ENCODE data around the gene TCF7L1.
"Not testable (repeated sequence)": the region's sequence is repeated elsewhere in the genome, so short reads cannot be mapped to it uniquely, and the experiment has no call there.

The TCF7L1 gene

GRCh38 chr2:85185431-85185940, 52.3 kb downstream of the TCF7L1 start:
- DNase-seq, result no peak

DNA sequence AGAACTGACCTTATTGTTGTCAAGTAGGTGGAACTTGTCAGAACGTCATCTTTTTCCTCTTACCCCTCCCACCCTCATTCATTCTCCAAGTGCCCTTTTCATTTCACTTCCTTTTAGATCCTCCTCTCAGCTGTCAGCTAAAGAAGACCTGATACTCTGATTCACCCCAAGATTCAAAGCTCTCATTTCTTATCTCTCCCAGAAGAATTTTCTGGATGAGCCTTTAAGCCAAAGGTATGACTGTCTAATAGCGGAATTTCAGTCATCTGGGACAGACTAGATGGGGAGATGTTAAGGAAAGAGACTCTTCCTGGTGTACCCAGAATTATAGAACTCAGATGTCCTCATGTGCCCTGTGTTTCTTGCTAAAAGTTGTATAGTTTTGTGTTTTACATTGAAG, 53.9 kb downstream of the TCF7L1 start:
- DNase-seq, result no peak

DNA sequence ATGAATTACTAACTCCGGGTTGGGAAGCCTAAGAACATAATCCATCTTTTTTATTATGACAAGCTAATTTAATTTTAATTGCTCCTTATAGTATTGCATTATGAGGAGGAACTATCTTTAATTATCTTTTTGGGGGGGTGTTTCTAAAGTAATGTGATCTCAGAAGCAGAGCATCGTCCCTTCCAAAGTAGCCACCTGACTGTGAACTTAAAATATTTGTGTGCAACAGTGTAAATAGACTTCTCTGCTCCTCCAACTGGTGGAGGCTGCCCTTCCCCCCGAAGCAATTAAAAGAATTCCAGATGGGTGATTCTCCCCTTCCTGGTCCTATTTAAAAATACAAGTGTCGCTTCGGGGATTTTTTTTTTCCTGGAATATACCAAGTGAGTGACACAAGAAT, 55.7 kb downstream of the TCF7L1 start:
- no peak for DNase-seq

DNA sequence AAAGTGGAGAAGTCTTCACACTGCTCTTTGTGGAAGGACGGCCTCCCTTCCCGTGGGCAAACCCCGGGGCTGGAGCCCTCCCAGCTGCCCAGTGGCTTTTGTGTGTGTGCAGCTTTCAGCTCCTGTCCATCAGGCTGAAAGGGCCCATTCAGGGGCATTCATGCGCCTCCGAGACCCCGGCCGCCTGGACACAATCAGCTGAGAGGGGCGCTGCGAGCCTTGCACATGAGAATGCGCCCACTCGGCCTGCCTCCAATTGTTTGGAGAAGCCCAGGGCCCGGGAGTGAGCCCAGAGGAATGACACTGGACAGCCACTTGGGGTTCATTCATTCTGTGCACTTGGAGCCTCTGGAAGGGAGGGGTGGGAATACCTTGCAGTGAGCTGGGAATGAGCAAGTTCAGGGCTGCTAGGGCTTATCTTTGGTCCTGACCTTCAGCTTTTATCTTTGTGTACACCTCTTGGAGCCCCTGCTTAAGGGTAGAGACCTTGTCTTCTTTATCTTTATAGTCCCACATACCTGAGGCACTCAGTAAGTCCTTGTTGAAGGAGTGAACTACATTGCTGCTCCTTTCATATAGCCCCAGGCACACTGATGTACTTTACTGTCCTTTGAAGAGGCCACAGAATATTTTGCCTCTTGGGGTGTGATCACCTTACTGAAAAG, 56.5 kb downstream of the TCF7L1 start:
- no peak for DNase-seq

DNA sequence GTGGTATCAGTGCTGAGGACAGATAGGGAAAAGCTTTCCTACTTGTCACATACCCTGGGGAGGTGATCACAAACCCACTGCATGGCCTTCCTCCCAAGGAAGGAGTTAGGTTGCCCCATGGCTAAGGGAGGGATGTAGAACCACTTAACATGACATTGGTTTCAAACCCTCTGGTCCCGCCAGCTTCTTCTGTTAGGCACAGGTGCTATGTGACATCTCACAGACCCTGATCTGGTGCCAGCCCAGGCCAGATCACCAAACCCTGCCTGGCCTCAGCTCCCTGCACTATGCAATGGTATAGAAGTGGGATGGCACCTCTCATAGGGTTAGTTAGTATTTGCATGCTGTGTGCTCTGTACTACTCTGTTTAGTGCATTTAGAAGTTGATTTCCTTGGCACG, 58.0 kb downstream of the TCF7L1 start:
- DNase-seq, result no peak

DNA sequence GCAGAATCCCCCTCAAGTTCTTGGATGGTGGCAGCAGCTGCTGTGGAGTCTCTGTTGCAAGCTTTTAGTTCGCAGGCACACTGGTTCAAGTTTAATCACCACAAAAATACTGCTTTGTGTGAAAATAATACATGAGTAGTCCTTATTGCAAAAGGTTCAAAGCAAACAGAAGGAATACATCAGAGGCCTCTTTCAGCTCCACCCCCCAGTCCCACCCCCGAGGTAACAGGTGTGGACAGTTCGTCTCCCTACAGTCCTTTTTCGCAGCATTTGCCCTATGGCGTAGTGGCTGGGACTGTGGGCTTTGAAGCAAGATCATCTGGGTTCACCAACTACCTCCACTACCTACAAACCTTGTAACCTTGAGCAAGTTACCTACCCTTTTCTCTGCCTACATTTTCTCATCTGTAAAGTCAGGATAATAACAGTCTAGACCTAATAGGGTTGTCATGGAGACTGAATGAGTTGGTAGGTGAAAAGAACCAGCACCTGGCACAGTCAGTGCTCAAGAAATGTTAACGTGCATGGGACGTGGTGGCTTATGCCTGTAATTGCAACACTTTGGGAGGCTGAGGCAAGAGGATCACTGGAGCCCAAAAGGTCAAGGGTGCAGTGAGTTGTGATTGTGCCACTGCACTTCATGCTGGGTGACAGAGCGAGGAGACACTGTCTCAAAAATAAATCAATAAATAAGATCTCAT, 61.7 kb downstream of the TCF7L1 start:
- no peak for DNase-seq

GRCh38 chr2:85195956-85196355, 62.8 kb downstream of the TCF7L1 start:
- DNase-seq, result no peak

DNA sequence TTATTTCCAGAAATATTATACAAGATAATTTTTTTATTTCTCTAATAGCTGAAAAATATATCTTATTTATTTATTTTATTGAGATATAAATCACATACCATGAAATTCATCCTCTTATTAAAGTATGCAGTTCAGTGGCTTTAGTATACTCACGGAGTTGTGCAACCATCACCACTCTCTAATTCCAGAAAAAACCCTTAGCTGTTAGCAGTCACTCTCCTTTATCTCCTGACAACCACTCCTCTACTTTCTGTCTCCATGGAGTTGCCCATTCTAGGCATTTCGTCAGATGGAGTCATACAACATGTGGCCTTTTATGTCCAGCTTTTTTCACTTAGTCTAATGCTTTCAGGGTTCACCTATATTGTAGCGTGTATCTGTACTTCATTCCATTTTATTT, 66.5 kb downstream of the TCF7L1 start:
- DNase-seq, result no peak

DNA sequence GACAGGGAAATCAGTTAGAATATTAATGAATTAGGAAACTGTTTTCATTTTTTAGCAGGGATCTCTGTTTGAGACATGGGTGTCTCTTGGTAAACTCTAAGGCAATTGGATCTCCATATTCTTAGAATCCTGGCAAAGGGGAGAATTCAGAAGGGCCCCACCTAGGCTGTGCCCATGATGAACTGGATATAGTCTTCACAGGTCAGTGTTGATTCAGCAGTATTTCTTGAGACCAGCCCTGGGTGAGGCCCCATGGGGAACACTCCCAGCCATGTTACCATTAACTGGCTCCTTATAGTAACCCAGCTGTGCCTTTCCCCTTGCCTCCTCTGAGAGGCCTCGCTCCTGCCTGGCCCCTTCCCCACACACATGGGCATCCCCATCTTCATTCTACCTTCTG, 76.7 kb downstream of the TCF7L1 start:
- DNase-seq, result no peak

GRCh38 chr2:85210511-85210910, 77.3 kb downstream of the TCF7L1 start:
- DNase-seq, result no peak

GRCh38 chr2:85211606-85212005, 78.4 kb downstream of the TCF7L1 start:
- DNase-seq, result not testable (repeated sequence)

DNA sequence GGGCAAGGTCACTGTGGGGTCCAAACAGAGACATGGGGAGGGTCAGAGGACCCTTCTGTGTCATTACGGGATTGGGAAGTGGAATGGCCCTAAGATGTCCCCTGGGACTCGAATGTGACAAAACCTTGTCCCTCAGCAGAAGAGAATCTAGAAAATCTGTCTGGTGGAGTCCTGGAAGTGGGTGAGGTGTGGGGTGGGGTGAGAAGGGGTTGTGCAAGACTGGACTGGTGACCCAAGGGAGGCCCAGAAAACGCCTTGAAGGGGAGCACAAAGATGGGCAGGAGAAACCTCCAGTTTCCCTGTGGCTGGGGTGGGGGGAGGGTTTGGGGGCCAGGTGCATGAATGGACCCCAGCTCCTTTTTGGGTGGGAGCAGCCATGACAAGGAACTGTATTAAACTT, 79.6 kb downstream of the TCF7L1 start:
- DNase-seq, result no peak

DNA sequence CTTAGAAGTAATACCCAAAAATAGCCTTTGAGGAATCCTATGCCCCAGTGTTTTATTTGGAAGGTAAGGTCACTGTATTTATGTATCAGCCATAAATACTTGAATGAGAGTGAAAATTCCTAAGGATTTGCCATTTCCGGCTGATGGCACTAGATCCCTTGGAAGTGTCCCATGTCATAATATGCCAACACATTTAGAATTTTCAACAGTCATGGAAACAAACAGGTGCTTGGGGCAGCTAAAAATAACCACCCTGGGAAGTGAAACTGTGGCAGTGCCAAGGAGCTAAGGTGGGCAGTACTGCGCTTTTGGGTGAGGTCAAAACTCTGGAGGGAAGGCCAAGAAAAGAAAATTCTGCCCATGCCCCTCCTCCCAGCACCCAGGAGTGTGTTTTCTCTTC, 80.2 kb downstream of the TCF7L1 start:
- no peak for DNase-seq

- no peak for DNase-seq
Measured at GRCh38 chr2:85213901-85214512, 80.8 kb downstream of the TCF7L1 start.

DNA sequence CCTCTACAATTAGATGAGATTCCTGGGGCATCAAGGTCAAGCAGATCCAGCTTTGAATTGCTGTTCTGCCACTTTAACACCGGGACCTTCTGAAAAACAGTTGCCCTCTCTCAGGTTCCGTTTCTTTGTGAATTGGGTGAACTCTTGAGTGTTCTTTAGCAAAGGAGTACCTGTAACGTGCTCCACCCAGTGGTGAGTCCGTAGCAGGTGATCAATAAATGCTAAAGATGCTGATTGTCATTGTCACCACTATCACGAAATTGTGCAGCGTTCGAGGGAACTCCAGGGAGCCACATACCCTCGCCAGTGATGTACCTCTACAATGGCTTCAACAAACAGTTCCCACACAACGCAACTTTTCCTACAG, 81.9 kb downstream of the TCF7L1 start:
- DNase-seq, result no peak

DNA sequence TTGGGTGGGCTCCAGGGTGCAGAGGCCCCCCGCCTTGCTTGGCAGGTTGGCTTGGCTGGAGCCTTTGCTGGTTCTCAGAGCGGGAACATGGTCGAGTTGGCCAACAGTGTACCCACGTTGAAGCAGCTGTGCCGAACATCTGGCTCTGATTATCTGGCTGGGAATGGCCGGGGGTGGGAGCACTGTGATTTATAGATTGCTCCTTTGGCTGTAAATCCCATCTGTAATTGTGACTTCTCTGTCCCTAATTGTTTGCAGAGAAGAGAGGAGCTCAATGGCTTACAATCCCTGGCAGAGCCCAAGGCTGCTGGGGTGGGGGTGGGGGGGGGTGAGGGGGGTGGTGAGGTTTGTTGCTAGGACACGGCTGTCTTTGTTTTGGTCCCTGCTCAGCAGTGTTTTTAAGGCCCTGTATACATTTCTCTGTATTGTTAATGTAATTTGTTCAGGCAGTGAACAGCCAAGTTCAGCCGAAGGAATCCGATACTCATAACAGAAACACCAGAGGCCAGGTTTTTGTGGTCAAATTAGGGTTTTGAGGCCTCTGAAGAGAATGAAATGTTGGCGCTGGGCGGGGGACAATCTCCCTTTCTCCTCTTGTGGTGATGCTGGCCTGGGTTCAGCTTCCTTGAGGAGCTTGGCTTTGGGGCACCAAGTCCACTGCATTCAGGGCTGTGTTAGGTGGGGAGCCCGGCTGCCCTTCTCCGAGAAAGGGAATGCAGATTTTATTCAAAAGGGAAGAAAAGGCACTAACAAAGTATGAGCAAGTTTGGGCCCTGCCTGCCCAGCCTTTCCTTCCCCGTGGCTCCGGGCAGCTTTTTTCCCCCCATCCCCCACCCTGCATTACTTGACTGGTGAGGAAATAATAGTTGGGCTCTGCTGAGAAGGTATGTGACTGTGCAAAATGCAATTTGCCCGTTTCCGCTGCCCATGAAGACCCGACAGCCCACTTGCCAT, 82.5 kb downstream of the TCF7L1 start:
- DNase-seq, result no peak

GRCh38 chr2:85216927-85217326, 83.7 kb downstream of the TCF7L1 start:
- DNase-seq, result no peak

- DNase-seq, result no peak
Measured at GRCh38 chr2:85221067-85221691, 88.0 kb downstream of the TCF7L1 start.

DNA sequence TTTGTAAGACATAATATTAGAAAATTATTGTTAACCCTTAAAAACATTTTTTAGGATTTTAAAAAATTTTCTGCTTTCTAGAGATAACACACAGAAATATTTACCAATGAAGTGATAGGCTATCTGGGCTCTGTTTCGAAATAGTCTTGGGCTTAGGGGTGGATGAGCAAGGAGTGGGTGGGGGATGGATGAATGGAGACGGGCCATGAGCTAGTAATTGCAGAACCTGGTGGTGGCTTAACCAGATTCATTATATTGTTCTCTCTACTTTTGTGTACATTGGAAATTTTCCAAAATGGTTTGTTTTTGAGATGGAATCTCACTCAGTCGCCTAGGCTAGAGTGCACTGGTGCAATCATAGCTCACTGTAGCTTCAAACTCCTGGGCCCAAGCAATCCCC, 89.6 kb downstream of the TCF7L1 start:
- no peak for DNase-seq

DNA sequence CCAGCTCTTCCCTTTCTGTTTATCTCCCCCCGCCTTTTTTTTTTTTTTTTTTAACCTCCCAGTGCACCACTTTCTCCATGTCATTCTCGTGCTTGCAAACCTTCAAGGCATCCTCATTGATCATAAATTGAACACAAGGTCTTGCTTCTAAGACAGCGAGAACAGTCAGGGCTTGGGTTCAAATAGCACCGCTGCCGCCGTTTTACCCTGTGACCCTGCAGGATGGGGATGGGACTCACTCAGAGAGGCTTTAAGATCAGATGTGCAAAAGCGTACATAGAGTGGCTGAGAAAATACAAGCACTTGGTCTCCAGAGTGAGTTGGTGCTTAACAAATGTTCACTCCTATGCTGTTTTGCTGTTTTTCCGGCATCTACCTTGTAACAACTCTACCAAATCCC, 93.6 kb downstream of the TCF7L1 start:
- no peak for DNase-seq

DNA sequence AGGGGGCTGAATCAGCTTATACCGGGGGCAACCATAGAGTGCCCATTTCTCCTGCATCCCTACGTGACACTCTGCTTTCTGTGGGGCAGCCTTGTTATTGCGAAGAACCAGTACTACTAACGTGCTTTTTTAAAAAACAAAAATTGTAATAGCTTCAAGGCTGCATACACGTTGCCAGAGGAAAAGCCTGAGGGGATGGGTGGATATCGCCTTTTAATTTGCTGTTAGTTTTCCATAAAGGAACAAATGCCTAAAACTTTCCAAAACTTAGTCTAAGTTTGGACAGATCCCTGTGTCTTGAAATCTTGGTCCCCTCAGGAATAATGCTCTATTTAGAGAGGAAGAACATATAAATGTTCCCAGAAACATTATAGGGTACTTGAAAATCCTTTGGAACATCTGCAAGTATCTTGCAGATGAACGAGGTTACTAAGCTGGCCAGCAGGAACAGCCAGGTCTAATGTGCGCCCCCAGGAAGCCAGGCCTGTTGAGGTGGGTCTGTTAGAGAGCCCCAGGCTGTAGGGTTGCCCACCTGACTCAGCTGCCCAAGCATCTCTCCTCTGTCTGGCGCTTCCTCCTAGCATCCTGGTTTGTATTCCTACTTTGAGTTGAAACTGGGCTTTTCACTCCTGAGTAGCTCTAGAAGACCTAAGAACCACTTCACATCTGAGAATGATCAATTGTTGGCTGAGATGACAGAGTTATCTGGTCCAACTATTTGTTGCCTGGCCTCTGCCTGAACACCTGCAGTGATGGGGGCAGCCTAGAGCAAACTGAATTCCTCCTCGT, 97.7 kb downstream of the TCF7L1 start:
- no peak for DNase-seq

- DNase-seq, result no peak
Measured at GRCh38 chr2:85231468-85231805, 98.2 kb downstream of the TCF7L1 start.
